Measurements from ENCODE around the gene CPSF4L. TPM values are rescaled to one million over a fixed set of nuclear protein-coding genes. Genes with fewer than 3 reads are reported as not detected.

CPSF4L gene
- total RNA-seq, 2 experiments from 2014 or later, result not detected

GRCh38 chr17:73248532-73248931 is 13.1 kb downstream of the CPSF4L start:
- CTCF ChIA-PET, result interaction anchor here (0.9 to 1.8 kb wide), 2 partner anchors 122 to 524 kb away, joined by 3 to 6 read pairs; no protein-coding TSS in a partner anchor

GRCh38 chr17:73247726-73248125 is 14.0 kb downstream of the CPSF4L start:
- no peaks in the 10 kb centered on the region for H3K9me3 Mint-ChIP-seq (ENCODE audit: low read depth)
- no peak overlapping the region for H3K27ac Mint-ChIP-seq
- ChIA-PET CTCF (interaction anchor here (1.4 to 1.8 kb wide), 2 partner anchors 8 to 523 kb away, joined by 6 read pairs; no protein-coding TSS in a partner anchor), POLR2A (no interaction called here)
- DNase-seq (no peak), ATAC-seq (no peak)
- no peaks in the 10 kb centered on the region for H3K27me3 Mint-ChIP-seq
- H3K36me3 Mint-ChIP-seq (ENCODE audit: low read depth), result peaks cover 9% of the 10 kb centered on the region
- H3K4me3 Mint-ChIP-seq, result no peak overlapping the region
- H3K4me1 Mint-ChIP-seq, result no peaks in the 10 kb centered on the region
- intact Hi-C loops (cut with DNase I, micrococcal nuclease), result no loop called here

More at GRCh38 chr17:73248532-73248931, 13.1 kb downstream of the CPSF4L start:
- POLR2A ChIA-PET, result no interaction called here
- Mint-ChIP-seq H3K27ac (no peak overlapping the region), H3K4me1 (no peaks in the 10 kb centered on the region), H3K9me3 (ENCODE audit: low read depth) (no peaks in the 10 kb centered on the region), H3K4me3 (no peak overlapping the region), H3K27me3 (no peaks in the 10 kb centered on the region), H3K36me3 (ENCODE audit: low read depth) (peaks cover 7% of the 10 kb centered on the region)
- ATAC-seq, result no peak
- DNase-seq, result no peak
- intact Hi-C loops (cut with DNase I, micrococcal nuclease), result no loop called here

GRCh38 chr17:73240561-73240960 is 21.1 kb downstream of the CPSF4L start:
- Mint-ChIP-seq H3K4me3 (no peak overlapping the region), H3K9me3 (ENCODE audit: low read depth) (no peaks in the 10 kb centered on the region), H3K27me3 (no peaks in the 10 kb centered on the region), H3K4me1 (peaks cover 37% of the 10 kb centered on the region), H3K36me3 (ENCODE audit: low read depth) (peaks cover 51% of the 10 kb centered on the region), H3K27ac (no peak overlapping the region)
- CTCF ChIA-PET, result interaction anchor here (1.0 kb wide), 1 partner anchor 49 kb away, joined by 3 read pairs; no protein-coding TSS in a partner anchor
- POLR2A ChIA-PET, result no interaction called here
- intact Hi-C loops (cut with DNase I, micrococcal nuclease), result no loop called here
- no peak for ATAC-seq
- no peak for DNase-seq

GRCh38 chr17:73237714-73238113 is 24.0 kb downstream of the CPSF4L start:
- ATAC-seq (no peak), DNase-seq (no peak)
- Mint-ChIP-seq H3K27me3 (no peaks in the 10 kb centered on the region), H3K36me3 (ENCODE audit: low read depth) (peaks cover 58% of the 10 kb centered on the region), H3K27ac (peak overlapping the region; percentile 21), H3K4me1 (peaks cover 46% of the 10 kb centered on the region), H3K4me3 (peak overlapping the region; percentile 27), H3K9me3 (ENCODE audit: low read depth) (no peaks in the 10 kb centered on the region)
- CTCF ChIA-PET, result interaction anchor here (0.7 to 1.7 kb wide), 3 partner anchors 8 to 1132 kb away, joined by 3 to 5 read pairs (median 3); no protein-coding TSS in a partner anchor
- POLR2A ChIA-PET, result no interaction called here
- intact Hi-C loops (cut with DNase I, micrococcal nuclease), result no loop called here

- no peak overlapping the region for H3K4me3 Mint-ChIP-seq
- H3K4me1 Mint-ChIP-seq, result peaks cover 53% of the 10 kb centered on the region
- peaks cover 41% of the 10 kb centered on the region for H3K36me3 Mint-ChIP-seq (ENCODE audit: low read depth)
- POLR2A ChIA-PET, result no interaction called here
- CTCF ChIA-PET, result interaction anchor here (0.6 to 3.0 kb wide), 5 partner anchors 11 to 528 kb away, joined by 3 to 8 read pairs (median 3); no protein-coding TSS in a partner anchor
- no peaks in the 10 kb centered on the region for H3K27me3 Mint-ChIP-seq
- no peak overlapping the region for H3K27ac Mint-ChIP-seq
- intact Hi-C loops (cut with DNase I, micrococcal nuclease), result loop anchor here in 1 of 2 experiments (5.0 kb wide), 1 partner anchor 968 kb away; the partner anchor contains the start of gene RPL38
- no peak for DNase-seq
- ATAC-seq, result no peak
- no peaks in the 10 kb centered on the region for H3K9me3 Mint-ChIP-seq (ENCODE audit: low read depth)
Measured at GRCh38 chr17:73234736-73235135, 26.9 kb downstream of the CPSF4L start.

GRCh38 chr17:73232587-73233373 is 28.9 kb downstream of the CPSF4L start:
- H3K27me3 Mint-ChIP-seq, result no peaks in the 10 kb centered on the region
- H3K4me3 Mint-ChIP-seq, result peak overlapping the region; percentile 81
- peaks cover 58% of the 10 kb centered on the region for H3K4me1 Mint-ChIP-seq
- H3K27ac Mint-ChIP-seq, result peak overlapping the region; percentile 96
- ChIA-PET POLR2A (interaction anchor here (1.1 to 1.3 kb wide), 2 partner anchors 30 to 40 kb away, joined by 5 to 7 read pairs; partner anchors contain the start of gene COG1), CTCF (interaction anchor here (0.6 to 3.8 kb wide), 10 partner anchors 13 to 505 kb away, joined by 3 to 31 read pairs (median 4); partner anchors contain the start of gene COG1)
- intact Hi-C loops (cut with DNase I, micrococcal nuclease), result loop anchor here (1.0 to 5.0 kb wide), 10 partner anchors 22 to 970 kb away; partner anchors contain the start of genes CDC42EP4 (in 2 of the 2), SLC39A11 (in 2 of the 2) and RPL38 (in 1 of the 2)
- ATAC-seq (peak; percentile 48), DNase-seq (peak; percentile 59)
- peaks cover 33% of the 10 kb centered on the region for H3K36me3 Mint-ChIP-seq (ENCODE audit: low read depth)
- no peaks in the 10 kb centered on the region for H3K9me3 Mint-ChIP-seq (ENCODE audit: low read depth)

- no peaks in the 10 kb centered on the region for H3K9me3 Mint-ChIP-seq (ENCODE audit: low read depth)
- CTCF ChIA-PET, result interaction anchor here (0.6 to 3.8 kb wide), 11 partner anchors 9 to 504 kb away, joined by 3 to 31 read pairs (median 4); partner anchors contain the start of gene COG1
- ATAC-seq (peak; percentile 91), DNase-seq (peak; percentile 98)
- H3K4me3 Mint-ChIP-seq, result peak overlapping the region; percentile 81
- no peaks in the 10 kb centered on the region for H3K27me3 Mint-ChIP-seq
- H3K27ac Mint-ChIP-seq, result peak overlapping the region; percentile 96
- H3K36me3 Mint-ChIP-seq (ENCODE audit: low read depth), result peaks cover 31% of the 10 kb centered on the region
- POLR2A ChIA-PET, result interaction anchor here (0.9 to 1.3 kb wide), 3 partner anchors 29 to 39 kb away, joined by 5 to 7 read pairs (median 6); partner anchors contain the start of gene COG1
- peaks cover 58% of the 10 kb centered on the region for H3K4me1 Mint-ChIP-seq
- intact Hi-C loops (cut with DNase I, micrococcal nuclease), result loop anchor here (1.0 to 5.0 kb wide), 10 partner anchors 21 to 970 kb away; partner anchors contain the start of genes CDC42EP4 (in 2 of the 2), SLC39A11 (in 2 of the 2) and RPL38 (in 1 of the 2)
Measured at GRCh38 chr17:73231841-73232586, 29.7 kb downstream of the CPSF4L start.

- Mint-ChIP-seq H3K27ac (peak overlapping the region; percentile 96), H3K4me3 (peak overlapping the region; percentile 81), H3K4me1 (peaks cover 58% of the 10 kb centered on the region), H3K36me3 (ENCODE audit: low read depth) (peaks cover 29% of the 10 kb centered on the region), H3K9me3 (ENCODE audit: low read depth) (no peaks in the 10 kb centered on the region), H3K27me3 (no peaks in the 10 kb centered on the region)
- ChIA-PET CTCF (interaction anchor here (0.8 to 3.8 kb wide), 8 partner anchors 8 to 245 kb away, joined by 3 to 31 read pairs (median 4); partner anchors contain the start of gene COG1), POLR2A (interaction anchor here (0.9 to 1.3 kb wide), 2 partner anchors 28 to 38 kb away, joined by 5 to 6 read pairs; partner anchors contain the start of gene COG1)
- DNase-seq (peak; percentile 18), ATAC-seq (no peak)
- intact Hi-C loops (cut with DNase I, micrococcal nuclease), result loop anchor here in 1 of 2 experiments (5.0 kb wide), 1 partner anchor 971 kb away; the partner anchor contains the start of gene RPL38
Measured at GRCh38 chr17:73231395-73231794, 30.3 kb downstream of the CPSF4L start.

- H3K4me1 Mint-ChIP-seq, result peaks cover 59% of the 10 kb centered on the region
- H3K27ac Mint-ChIP-seq, result no peak overlapping the region
- ATAC-seq, result no peak
- peak overlapping the region; percentile 44 for H3K4me3 Mint-ChIP-seq
- CTCF ChIA-PET, result interaction anchor here (0.6 to 3.8 kb wide), 2 partner anchors 37 to 74 kb away, joined by 3 to 31 read pairs; partner anchors contain the start of gene COG1
- DNase-seq, result no peak
- POLR2A ChIA-PET, result no interaction called here
- H3K9me3 Mint-ChIP-seq (ENCODE audit: low read depth), result no peaks in the 10 kb centered on the region
- H3K36me3 Mint-ChIP-seq (ENCODE audit: low read depth), result peaks cover 22% of the 10 kb centered on the region
- no peaks in the 10 kb centered on the region for H3K27me3 Mint-ChIP-seq
- intact Hi-C loops (cut with DNase I, micrococcal nuclease), result loop anchor here in 1 of 2 experiments (5.0 kb wide), 1 partner anchor 972 kb away; the partner anchor contains the start of gene RPL38
Measured at GRCh38 chr17:73230088-73230487, 31.6 kb downstream of the CPSF4L start.

GRCh38 chr17:73228748-73229236 is 32.9 kb downstream of the CPSF4L start:
- intact Hi-C loops (cut with DNase I, micrococcal nuclease), result loop anchor here in 1 of 2 experiments (2.0 kb wide), 1 partner anchor 14 kb away; no protein-coding TSS in a partner anchor
- no peaks in the 10 kb centered on the region for H3K9me3 Mint-ChIP-seq (ENCODE audit: low read depth)
- DNase-seq, result peak; percentile 46
- H3K4me3 Mint-ChIP-seq, result no peak overlapping the region
- no peaks in the 10 kb centered on the region for H3K27me3 Mint-ChIP-seq
- ChIA-PET CTCF (interaction anchor here (1.0 to 3.2 kb wide), 5 partner anchors 13 to 501 kb away, joined by 3 to 21 read pairs (median 5); no protein-coding TSS in a partner anchor), POLR2A (interaction anchor here (0.7 kb wide), 1 partner anchor 44 kb away, joined by 3 read pairs; no protein-coding TSS in a partner anchor)
- no peak for ATAC-seq
- H3K36me3 Mint-ChIP-seq (ENCODE audit: low read depth), result peaks cover 21% of the 10 kb centered on the region
- H3K4me1 Mint-ChIP-seq, result peaks cover 65% of the 10 kb centered on the region
- peak overlapping the region; percentile 4 for H3K27ac Mint-ChIP-seq

Data from activated CD4-positive, alpha-beta T cell treated with anti-CD3 and anti-CD28 coated beads for 36 hours (primary cell).